HCT116 (cell line): ENCODE measurements around the gene CASTOR1.

Source experiments
- ATF3 ChIP-seq: IDR thresholded peaks from 2 replicates; pipeline ENCODE4 v1.6.1; 2012
- EGR1 ChIP-seq: IDR thresholded peaks from 2 replicates; pipeline ENCODE4 v1.6.1; 2012; ENCODE audit warnings: low read depth
- EZH2 ChIP-seq: fragments of 200-600 bp; sonication (generic); IDR thresholded peaks from 2 replicates; pipeline ENCODE4 v1.6.1; 2017; ENCODE audit warnings: antibody characterized with exemption, mixed run types
- JUND ChIP-seq: IDR thresholded peaks from 2 replicates; pipeline ENCODE4 v1.6.1; 2012
- MAX ChIP-seq: IDR thresholded peaks from 2 replicates; pipeline ENCODE4 v1.6.1; 2012
- POLR2A ChIP-seq: IDR thresholded peaks from 2 replicates; pipeline ENCODE4 v1.7.0; 2011; ENCODE audit warnings: borderline replicate concordance; ENCODE audit not compliant: insufficient read depth, insufficient read length; ENCODE audit errors: extremely low read depth
- POLR2AphosphoS5 ChIP-seq: IDR thresholded peaks from 2 replicates; pipeline ENCODE4 v1.6.1; 2011; ENCODE audit warnings: mild to moderate bottlenecking, low read depth, low read length, moderate library complexity
- SIN3A ChIP-seq: IDR thresholded peaks from 2 replicates; pipeline ENCODE4 v1.6.1; 2012; ENCODE audit warnings: low read depth
- SP1 ChIP-seq: IDR thresholded peaks from 2 replicates; pipeline ENCODE4 v1.6.1; 2012; ENCODE audit warnings: low read depth
- SRF ChIP-seq: IDR thresholded peaks from 2 replicates; pipeline ENCODE4 v1.6.1; 2012; ENCODE audit warnings: low read depth
- YY1 ChIP-seq: IDR thresholded peaks from 2 replicates; pipeline ENCODE4 v1.6.1; 2011; ENCODE audit warnings: low read length, low read depth, moderate library complexity, mild to moderate bottlenecking; ENCODE audit not compliant: insufficient replicate concordance; ENCODE audit errors: extremely low read depth
- ZNF274 ChIP-seq: fragments of 200-500 bp; sonication (Bioruptor generic); IDR thresholded peaks from 2 replicates; pipeline ENCODE4 v1.6.1; 2014; ENCODE audit warnings: mild to moderate bottlenecking, low read depth, low read length, inconsistent platforms
- TF ChIP-seq, protein P1 (sequence below), 3 experiments: fragments of 200-600 bp in 1 of 3; sonication (generic) in 1 of 3; IDR thresholded peaks in 2 of 3; conservative IDR thresholded peaks in 1 of 3; 2 replicates each; pipeline ENCODE4 v1.5.1; 2012 to 2017; ENCODE audit warnings: low read depth in 2 of 3, low read length in 2 of 3, antibody characterized with exemption in 1 of 3, borderline replicate concordance in 1 of 3, control low read depth in 1 of 3, mild to moderate bottlenecking in 1 of 3, mixed read lengths in 1 of 3, mixed run types in 1 of 3, moderate library complexity in 1 of 3; ENCODE audit not compliant: insufficient read depth in 1 of 3

GRCh38 chr22:30262112-30262511 is 27.2 kb downstream of the CASTOR1 start:
- TF ChIP-seq, protein P1, sequence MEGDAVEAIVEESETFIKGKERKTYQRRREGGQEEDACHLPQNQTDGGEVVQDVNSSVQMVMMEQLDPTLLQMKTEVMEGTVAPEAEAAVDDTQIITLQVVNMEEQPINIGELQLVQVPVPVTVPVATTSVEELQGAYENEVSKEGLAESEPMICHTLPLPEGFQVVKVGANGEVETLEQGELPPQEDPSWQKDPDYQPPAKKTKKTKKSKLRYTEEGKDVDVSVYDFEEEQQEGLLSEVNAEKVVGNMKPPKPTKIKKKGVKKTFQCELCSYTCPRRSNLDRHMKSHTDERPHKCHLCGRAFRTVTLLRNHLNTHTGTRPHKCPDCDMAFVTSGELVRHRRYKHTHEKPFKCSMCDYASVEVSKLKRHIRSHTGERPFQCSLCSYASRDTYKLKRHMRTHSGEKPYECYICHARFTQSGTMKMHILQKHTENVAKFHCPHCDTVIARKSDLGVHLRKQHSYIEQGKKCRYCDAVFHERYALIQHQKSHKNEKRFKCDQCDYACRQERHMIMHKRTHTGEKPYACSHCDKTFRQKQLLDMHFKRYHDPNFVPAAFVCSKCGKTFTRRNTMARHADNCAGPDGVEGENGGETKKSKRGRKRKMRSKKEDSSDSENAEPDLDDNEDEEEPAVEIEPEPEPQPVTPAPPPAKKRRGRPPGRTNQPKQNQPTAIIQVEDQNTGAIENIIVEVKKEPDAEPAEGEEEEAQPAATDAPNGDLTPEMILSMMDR (IDR thresholded peaks at IDR 0.05 in 2 of 3, conservative IDR thresholded peaks at IDR 0.05 in 1 of 3; ENCODE audit: borderline replicate concordance in 1 of 3, insufficient read depth in 1 of 3, low read depth in 2 of 3, low read length in 2 of 3), result no peak
- TF ChIP-seq POLR2A (no peak), EZH2 (no peak), SP1 (no peak), EGR1 (no peak), ZNF274 (no peak), POLR2AphosphoS5 (no peak), SIN3A (no peak), ATF3 (no peak), YY1 (no peak), SRF (no peak), MAX (no peak), JUND (no peak)
